ENCODE data around the gene SRSF4.

The SRSF4 gene

GRCh38 chr1:29200906-29201594 lies 19.4 kb upstream of the SRSF4 start:
- DNase-seq: no peak

GRCh38 chr1:29197993-29198392 lies 16.3 kb upstream of the SRSF4 start:
- no peak for DNase-seq

DNA sequence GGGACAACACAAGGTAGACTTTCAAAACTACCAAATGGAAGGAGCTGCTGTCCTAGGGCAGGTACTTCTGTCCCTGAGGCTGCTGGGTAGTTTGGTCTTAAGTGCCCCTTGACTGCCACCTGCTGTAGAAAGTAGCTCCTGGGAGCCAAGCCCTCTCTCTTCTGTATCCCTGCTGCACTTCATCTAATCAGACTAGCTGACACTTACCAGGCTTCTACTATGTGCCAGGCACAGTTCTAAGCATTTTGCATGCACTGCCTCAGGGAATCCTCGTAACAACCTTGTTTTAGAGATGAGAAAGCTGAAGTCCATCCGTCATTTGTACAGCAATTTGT lies 15.9 kb upstream of the SRSF4 start:
- DNase-seq: no peak

DNA sequence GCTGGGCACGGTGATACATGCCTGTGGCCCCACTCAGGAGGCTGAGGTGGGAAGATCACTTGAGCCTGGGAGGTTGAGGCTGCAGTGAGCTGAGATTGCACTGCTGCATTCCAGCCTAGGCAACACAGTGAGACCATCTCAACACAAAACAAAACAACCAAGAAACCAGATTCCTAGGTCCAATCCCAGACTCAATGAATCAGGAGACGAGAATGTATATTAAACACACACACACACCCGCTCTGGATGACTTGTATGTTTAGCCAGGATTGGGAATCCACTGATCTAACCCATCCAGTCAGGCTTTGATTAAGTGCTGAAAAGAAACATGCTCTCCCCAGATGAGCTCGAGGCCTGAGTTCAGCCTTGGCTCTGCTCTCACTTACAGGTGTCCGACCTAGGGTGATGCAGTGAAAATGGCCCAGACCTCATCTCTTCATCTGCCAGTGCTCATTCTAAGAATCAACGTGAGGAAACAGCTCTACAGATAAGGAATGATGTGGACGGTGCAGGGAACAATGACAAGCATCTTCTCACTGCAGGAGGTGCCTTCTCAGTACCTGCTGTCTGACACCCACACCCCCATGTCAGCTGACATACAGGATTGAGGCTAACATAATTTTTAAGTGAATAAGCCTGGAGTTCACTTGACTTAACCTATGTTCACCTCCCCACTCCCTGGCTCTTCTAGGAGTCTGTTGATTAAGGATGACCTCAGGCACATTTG lies 15.3 kb upstream of the SRSF4 start:
- no peak for DNase-seq

DNA sequence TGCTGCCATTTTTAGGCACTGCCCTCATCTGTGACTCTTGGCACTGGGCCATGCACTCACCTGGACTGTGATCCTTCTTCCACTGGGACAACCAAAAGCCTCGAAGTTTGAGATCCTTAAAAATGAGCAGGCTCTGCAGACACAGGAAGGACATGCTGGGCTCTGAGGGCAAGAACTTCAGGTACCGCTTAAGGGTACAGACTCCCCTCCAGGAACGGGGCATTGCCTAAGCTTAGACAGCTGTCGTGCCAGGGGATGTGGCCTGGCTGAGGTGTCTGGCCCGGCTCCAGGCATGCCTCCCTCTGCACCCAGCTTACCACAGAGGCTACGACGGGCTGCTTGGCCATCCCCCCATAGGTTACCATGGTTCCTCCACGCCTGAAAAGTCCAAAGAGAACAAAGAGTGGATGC lies 14.2 kb upstream of the SRSF4 start:
- no peak for DNase-seq

GRCh38 chr1:29193879-29194455 lies 12.3 kb upstream of the SRSF4 start:
- no peak for DNase-seq

- DNase-seq: no peak
Observed at GRCh38 chr1:29190718-29191117, 9.0 kb upstream of the SRSF4 start.

DNA sequence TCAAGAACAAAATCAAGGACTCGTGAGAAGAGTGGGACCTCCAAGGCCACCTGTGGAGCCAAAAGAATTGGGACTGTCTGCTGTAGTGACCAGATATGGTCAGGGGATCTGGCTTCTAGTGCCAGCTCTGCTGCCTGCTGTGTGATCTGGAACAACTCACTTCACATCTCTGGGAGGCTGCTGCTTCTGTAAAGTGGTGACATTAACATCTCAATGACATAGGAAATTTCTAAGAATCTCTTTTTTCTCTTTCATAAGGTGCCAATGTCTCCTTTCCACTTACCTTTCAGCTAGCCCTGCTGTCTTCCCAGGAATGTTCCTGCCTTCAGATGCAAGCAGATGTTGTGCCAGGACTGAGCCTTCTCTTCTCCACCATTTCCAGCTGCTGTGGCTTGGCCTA lies 5.0 kb upstream of the SRSF4 start:
- no peak for DNase-seq

DNA sequence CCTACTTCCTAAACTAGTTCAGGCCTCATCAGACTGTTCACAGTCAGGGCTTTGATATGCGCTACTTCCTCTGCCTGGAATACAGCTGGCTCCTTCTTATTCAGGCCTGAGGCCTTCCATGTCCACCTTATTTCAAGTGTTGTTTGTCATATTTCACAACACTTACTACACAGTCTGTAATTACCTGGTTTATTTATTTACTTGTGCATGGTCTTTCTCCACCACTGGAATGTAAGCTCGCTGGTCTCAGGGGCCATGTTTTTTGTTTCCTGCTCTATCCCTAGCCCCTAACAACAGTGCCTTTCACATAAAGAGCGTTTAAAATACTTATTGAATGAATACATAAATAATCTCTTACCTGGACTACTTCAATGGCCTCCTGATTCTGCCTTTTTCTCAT lies 4.6 kb upstream of the SRSF4 start:
- peak; percentile 24 for DNase-seq

DNA sequence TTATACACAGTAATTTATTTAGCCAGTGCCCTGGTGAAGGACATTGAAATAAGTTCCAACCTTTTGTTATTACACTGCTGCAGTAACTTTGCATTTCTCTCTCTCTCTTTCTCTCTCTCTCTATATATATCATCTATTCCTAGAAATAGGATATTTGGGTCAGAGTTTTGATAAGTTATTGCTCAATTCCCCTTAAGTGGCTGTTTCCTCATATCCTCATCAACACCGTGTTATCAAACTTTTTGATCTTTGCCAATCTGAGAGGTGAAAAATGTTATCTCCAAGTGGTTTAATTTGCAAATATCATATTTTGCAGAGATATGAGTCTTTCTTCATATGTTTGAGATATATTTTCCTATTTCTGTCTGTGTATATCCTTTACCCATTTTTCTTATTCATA lies 1.6 kb upstream of the SRSF4 start:
- DNase-seq: no peak

DNA sequence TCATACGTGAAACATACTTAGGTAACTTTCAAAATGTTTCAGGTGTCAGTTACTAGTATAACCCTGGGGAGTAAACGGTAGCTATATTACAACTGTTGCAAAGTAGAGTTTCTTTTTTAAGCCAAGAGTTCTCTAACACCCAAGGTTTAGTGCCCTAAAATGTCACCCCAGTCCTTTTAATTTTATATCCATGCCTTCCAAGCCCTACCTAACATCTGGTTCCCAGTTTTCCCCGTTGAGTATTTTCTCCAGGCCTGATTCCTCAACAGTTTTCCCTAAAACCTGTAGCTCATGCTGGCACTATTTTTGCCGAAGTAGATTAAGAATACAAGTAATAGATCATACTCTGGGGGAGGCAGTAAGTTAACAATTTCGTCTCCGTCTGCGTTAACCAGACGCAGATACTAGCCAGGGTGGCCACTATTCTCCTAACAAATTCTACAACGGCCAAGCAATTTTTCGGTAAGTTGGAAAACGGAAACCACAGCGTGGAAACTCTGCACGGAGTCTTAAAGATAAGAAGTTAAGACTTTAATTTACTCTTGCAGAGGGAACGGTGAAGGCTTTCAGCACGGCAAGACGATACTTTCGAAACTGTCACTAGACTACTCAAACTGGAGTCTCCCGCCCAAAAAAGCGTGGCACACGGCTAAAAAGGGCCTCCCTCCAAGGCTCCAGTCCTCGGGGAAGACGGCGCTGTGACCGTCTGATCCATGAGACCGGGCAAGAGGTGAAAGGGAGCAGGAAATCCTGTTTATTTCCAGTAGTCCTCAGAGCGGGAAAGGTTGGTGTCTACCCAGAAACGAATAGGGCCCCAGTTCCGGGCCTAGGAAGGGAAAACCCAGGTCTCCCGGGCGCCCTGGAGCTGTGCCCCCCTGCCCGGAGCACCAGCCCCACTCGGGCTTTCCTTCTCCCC lies 945 bp downstream of the SRSF4 start:
- no peak for DNase-seq

DNA sequence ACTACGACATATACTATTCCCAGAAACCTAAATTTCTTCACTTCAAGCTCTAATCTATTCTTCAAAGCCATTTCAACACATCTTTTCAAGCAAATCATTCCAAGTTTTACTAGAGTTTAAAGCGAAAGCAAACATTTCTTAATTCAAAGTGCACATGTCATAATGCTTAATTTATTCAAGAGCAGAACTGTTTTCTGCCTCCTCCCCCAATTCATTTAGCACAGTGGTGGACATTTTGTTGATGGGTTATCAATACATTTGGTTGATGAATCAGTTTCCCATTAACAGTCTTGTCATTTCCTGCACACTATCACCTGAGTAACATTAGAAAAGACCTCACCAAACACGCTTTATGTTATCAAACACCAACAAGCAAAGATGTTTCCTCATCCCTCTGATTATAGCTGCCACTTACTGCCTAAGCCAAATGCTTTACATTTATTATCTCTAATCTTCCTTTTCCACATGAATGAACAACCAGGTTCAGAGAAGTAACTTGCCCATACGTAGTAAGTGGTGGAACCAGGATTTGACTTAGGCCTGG lies 2.0 kb downstream of the SRSF4 start:
- DNase-seq: no peak

DNA sequence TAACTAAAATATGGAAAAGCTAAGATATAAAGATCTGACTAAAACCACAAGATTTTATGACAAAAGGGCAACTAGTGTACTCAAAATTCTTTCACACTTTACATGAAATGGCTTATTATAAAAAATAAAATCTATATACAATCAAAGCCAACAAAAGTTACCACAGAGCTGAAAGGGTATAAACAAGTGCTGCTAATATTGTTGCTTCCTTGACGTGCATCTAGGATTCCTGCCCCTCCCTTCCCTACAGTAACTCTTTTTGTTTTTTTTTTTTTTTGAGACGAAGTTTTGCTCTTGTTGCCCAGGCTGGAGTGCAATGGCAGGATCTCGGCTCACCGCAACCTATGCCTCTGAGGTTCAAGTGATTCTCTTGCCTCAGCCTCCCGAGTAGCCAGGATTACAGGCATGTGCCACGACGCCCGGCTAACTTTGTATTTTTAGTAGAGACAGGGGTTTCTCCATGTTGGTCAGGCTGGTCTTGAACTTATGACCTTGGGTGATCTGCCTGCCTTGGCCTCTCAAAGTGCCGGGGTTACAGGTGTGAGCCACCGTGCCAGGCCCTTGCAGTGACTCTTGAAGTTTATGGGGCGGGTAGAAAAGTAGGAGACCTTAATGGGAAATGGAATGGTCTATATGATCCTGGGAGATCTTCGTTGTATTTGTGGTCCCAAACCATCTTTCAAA lies 4.5 kb downstream of the SRSF4 start:
- no peak for DNase-seq

DNA sequence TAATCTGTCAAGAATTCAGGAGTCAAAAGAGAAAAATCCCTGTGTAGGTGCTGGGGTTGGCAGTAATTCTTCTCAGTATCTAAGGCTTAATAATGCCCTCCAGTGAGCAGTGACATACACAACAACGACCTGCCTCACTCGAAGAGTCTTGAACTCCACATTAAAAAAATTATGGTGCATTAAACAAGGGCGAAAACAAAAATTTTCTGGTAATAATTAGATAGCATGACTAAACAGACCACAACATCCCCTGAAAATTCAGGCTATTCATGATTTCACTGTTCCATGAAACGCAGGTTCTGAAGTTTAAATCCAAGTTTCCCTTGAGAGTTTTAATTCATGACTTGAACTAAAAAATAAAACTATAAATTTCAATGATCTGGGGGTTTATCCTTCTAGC lies 5.1 kb downstream of the SRSF4 start:
- DNase-seq: peak; percentile 18

DNA sequence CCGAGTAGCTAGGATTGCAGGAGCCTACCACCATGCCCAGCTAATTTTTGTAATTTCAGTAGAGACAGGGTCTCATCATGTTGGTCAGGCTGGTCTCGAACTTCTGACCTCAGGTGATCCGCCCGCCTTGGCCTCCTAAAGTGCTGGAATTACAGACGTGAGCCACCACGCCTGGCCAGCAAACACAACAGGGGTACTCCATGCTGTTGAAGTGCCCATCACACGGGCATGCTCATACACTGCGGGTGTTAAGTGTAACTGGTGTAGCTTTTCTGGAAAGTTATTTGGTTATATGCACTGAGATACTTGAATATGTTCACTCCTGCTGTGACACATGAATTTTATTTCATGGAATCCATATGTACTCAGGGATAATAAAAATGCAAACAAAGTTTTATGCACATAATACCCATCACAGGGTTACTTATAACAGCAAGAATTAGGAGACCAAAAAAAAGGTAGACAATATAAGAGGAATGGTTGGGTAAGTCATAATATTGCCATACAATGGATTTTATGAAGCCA lies 9.2 kb downstream of the SRSF4 start:
- no peak for DNase-seq

- no peak for DNase-seq
Observed at GRCh38 chr1:29171521-29171920, 10.2 kb downstream of the SRSF4 start.

GRCh38 chr1:29171089-29171488 lies 10.6 kb downstream of the SRSF4 start:
- DNase-seq: no peak

DNA sequence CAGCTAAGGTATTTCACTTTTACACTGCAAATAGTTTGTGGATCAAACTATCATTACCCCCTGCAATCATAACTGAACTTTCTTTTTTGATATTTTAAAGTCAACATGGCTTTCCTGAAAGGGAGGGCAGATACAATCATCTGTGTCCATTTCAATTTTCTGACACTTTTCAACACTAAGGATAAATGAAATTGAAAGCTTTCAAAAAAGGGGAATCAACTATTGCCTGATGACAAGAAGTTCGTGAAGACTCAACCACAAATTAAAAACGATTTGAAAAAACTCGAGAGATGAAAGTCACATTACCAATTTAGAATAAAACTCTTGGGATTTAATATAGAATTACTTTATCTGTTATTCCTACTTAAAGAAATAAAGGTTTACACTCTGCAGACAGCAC lies 11.7 kb downstream of the SRSF4 start:
- no peak for DNase-seq

GRCh38 chr1:29167904-29168303 lies 13.8 kb downstream of the SRSF4 start:
- no peak for DNase-seq

DNA sequence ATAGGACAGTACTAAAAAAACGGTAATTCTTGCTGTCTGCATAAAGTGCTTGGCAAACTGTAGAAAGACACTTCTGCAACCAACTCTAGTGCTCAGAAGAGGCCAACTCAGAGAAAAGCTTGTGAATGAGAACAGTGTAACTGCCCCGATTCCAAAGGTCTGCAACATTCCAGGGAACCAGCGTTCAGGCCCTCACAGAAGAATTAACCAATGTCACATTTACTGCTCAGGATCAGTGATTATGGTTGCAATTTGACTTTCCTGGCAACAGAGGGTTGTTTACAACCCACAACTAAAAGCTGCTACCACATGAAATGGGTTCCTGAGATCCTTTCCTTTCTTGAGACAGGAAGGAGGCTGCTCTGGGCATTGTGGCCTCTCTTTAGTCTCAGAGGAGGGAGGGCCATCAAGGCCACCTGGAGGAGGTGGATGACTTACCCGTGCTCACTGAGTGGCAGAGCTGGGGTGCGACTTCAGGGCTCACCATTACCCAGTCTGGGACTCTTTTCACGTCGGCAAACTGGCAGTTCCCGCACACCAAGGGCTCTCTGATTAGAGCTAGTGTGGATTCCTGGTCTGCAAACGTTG lies 15.3 kb downstream of the SRSF4 start:
- DNase-seq: no peak

DNA sequence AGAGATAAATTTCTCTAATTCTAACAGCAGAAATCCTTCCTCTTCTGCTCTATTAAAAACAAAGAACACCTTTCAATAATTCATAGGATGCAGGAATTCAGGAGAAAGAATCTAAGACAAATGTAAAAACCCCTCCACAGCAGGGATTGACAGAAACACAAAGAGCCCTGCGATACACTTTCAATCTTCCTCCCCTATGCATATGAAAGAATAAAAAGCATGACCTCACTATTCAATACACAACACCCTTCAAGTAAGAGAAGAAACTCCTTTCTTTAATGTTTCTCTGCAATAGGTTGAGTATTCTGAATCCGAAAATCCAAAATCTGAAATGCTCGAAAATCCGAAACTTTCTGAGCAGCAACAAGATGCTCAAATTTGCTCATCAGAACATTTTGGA lies 17.1 kb downstream of the SRSF4 start:
- DNase-seq: no peak

Data from NCI-H2227 treated with DMSO at 0.1 percent for 48 hours (cell line).